HG03025 (cell line): ENCODE data around the gene RBM41.
"Not testable (repeated sequence)": the region's sequence is repeated elsewhere in the genome, so short reads cannot be mapped to it uniquely, and the experiment has no call there.

Experiments
- ATAC-seq: cut with Tn5 transposase; IDR thresholded peaks from one replicate; pipeline ENCODE4 v1.9.1; 2021; ENCODE audit warnings: mild to moderate bottlenecking, moderate library complexity; ENCODE audit not compliant: unreplicated experiment, low FRiP score

RBM41 gene

GRCh38 chrX:107118322-107119147, at the start of gene RBM41:
Gene RBM41, minus strand, starts transcription at chrX:107118822. Its CDS starts 49 bp downstream, at chrX:107118773.
- ATAC-seq, result peak; percentile 99

GRCh38 chrX:107168257-107168656, 49.6 kb upstream of the RBM41 start:
- ATAC-seq, result no peak

- no peak for ATAC-seq
These were observed 48.7 kb upstream of the RBM41 start for GRCh38 chrX:107167163-107167921.

GRCh38 chrX:107157618-107158017, 39.0 kb upstream of the RBM41 start:
- ATAC-seq, result not testable (repeated sequence)

- ATAC-seq, result not testable (repeated sequence)
These were observed 37.2 kb upstream of the RBM41 start for GRCh38 chrX:107155621-107156430.

GRCh38 chrX:107154787-107155620, 36.4 kb upstream of the RBM41 start:
- no peak for ATAC-seq

GRCh38 chrX:107153005-107153404, 34.4 kb upstream of the RBM41 start:
- ATAC-seq, result no peak

- ATAC-seq, result no peak
These were observed 28.0 kb upstream of the RBM41 start for GRCh38 chrX:107146670-107147069.

GRCh38 chrX:107135965-107136307, 17.3 kb upstream of the RBM41 start:
- ATAC-seq, result no peak

- ATAC-seq, result no peak
These were observed 16.7 kb upstream of the RBM41 start for GRCh38 chrX:107135049-107135964.

- ATAC-seq, result no peak
These were observed 5.1 kb upstream of the RBM41 start for GRCh38 chrX:107123750-107124149.

- no peak for ATAC-seq
These were observed 661 bp upstream of the RBM41 start for GRCh38 chrX:107119283-107119682.

- no peak for ATAC-seq
These were observed 665 bp downstream of the RBM41 start for GRCh38 chrX:107117993-107118321.

GRCh38 chrX:107107459-107107858, 11.2 kb downstream of the RBM41 start:
- no peak for ATAC-seq

GRCh38 chrX:107102980-107103379, 15.6 kb downstream of the RBM41 start:
- ATAC-seq, result no peak

GRCh38 chrX:107076158-107076557, 42.5 kb downstream of the RBM41 start:
- ATAC-seq, result no peak

GRCh38 chrX:107057731-107058130, 60.9 kb downstream of the RBM41 start:
- ATAC-seq, result not testable (repeated sequence)

- ATAC-seq, result no peak
These were observed 63.6 kb downstream of the RBM41 start for GRCh38 chrX:107054978-107055377.

- no peak for ATAC-seq
These were observed 68.4 kb downstream of the RBM41 start for GRCh38 chrX:107050195-107050709.
